ENCODE measurements around the gene ABCD3.

DNA sequence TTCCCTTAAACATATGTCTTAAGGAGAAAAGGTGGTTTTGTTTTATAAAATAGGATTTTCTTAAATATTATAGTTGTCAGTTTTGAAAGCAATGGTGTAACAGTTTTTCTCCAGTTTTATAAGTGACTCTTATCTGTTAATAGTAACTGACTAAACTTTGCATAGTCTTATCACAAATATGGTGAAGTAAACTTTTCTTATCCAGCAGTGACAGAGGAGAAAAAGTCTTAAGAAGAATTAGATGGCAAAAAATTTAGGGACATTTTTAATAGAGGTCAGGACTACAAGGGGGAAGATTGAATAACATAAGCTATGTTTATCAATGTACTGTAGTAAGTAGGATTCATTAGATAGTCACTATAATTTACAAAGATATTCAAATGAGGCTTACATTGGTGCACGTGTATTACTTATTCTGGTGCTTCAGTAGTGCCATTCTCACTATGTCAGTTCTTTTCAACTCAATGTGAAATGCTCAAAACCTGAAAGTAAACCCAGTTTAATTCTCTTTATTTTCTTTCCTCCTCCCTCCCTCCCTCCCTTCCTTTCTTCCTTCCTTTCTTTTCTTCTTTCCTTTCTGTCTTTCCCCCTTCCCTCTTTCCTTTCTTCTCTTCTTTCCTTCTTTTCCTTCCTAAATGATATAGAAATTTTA, 97.2 kb downstream of the ABCD3 start:
- TF ChIP-seq, protein P1, sequence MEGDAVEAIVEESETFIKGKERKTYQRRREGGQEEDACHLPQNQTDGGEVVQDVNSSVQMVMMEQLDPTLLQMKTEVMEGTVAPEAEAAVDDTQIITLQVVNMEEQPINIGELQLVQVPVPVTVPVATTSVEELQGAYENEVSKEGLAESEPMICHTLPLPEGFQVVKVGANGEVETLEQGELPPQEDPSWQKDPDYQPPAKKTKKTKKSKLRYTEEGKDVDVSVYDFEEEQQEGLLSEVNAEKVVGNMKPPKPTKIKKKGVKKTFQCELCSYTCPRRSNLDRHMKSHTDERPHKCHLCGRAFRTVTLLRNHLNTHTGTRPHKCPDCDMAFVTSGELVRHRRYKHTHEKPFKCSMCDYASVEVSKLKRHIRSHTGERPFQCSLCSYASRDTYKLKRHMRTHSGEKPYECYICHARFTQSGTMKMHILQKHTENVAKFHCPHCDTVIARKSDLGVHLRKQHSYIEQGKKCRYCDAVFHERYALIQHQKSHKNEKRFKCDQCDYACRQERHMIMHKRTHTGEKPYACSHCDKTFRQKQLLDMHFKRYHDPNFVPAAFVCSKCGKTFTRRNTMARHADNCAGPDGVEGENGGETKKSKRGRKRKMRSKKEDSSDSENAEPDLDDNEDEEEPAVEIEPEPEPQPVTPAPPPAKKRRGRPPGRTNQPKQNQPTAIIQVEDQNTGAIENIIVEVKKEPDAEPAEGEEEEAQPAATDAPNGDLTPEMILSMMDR (IDR thresholded peaks at IDR 0.05), result no peak
- no peak for TF ChIP-seq POLR2AphosphoS5 (IDR thresholded peaks at IDR 0.05)
